ENCODE data around the gene GPS1.

GPS1 gene

GRCh38 chr17:82087961-82088837, 36.5 kb downstream of the GPS1 start:
- Histone ChIP-seq H3K4me3 (replicated peaks; ENCODE audit: low read depth, low read length) (no peak overlapping the region), H3K36me3 (ENCODE audit: control insufficient read depth, insufficient read depth, low read length) (peaks cover 70% of the 10 kb centered on the region), H3K27me3 (replicated peaks; ENCODE audit: control insufficient read depth, insufficient read depth, low read length) (no peaks in the 10 kb centered on the region)
- no peak for TF ChIP-seq CTCF (IDR thresholded peaks at IDR 0.05; ENCODE audit: insufficient read depth, low read length, poor library complexity, severe bottlenecking)
- DNase-seq (ENCODE audit: extremely low read depth, insufficient read length): no peak

- H3K27me3 ChIP-seq (replicated peaks; ENCODE audit: control insufficient read depth, insufficient read depth, low read length): no peaks in the 10 kb centered on the region
- peak; percentile 17 for DNase-seq (ENCODE audit: extremely low read depth, insufficient read length)
- TF ChIP-seq CTCF (IDR thresholded peaks at IDR 0.05; ENCODE audit: insufficient read depth, low read length, poor library complexity, severe bottlenecking): no peak
- H3K36me3 ChIP-seq (ENCODE audit: control insufficient read depth, insufficient read depth, low read length): peaks cover 70% of the 10 kb centered on the region
- no peak overlapping the region for H3K4me3 ChIP-seq (replicated peaks; ENCODE audit: low read depth, low read length)
Observed at GRCh38 chr17:82088838-82089722, 37.4 kb downstream of the GPS1 start.

- Histone ChIP-seq H3K4me3 (replicated peaks; ENCODE audit: low read depth, low read length) (no peak overlapping the region), H3K27me3 (replicated peaks; ENCODE audit: control insufficient read depth, insufficient read depth, low read length) (no peaks in the 10 kb centered on the region), H3K36me3 (ENCODE audit: control insufficient read depth, insufficient read depth, low read length) (peaks cover 66% of the 10 kb centered on the region)
- no peak for DNase-seq (ENCODE audit: extremely low read depth, insufficient read length)
- no peak for TF ChIP-seq CTCF (IDR thresholded peaks at IDR 0.05; ENCODE audit: insufficient read depth, low read length, poor library complexity, severe bottlenecking)
Observed at GRCh38 chr17:82089723-82090548, 38.2 kb downstream of the GPS1 start.

GRCh38 chr17:82090549-82091263, 39.0 kb downstream of the GPS1 start:
- DNase-seq (ENCODE audit: extremely low read depth, insufficient read length): peak; percentile 17
- Histone ChIP-seq H3K27me3 (replicated peaks; ENCODE audit: control insufficient read depth, insufficient read depth, low read length) (no peaks in the 10 kb centered on the region), H3K36me3 (ENCODE audit: control insufficient read depth, insufficient read depth, low read length) (peaks cover 72% of the 10 kb centered on the region), H3K4me3 (replicated peaks; ENCODE audit: low read depth, low read length) (no peak overlapping the region)
- TF ChIP-seq CTCF (IDR thresholded peaks at IDR 0.05; ENCODE audit: insufficient read depth, low read length, poor library complexity, severe bottlenecking): no peak
